ENCODE data around the gene C5.

- TF ChIP-seq CTCF (IDR thresholded peaks at IDR 0.05) = no peak
- no peak for TF ChIP-seq EP300 (IDR thresholded peaks at IDR 0.05)
These were observed 50.8 kb downstream of the C5 start for GRCh38 chr9:120999317-120999716.
